OCI-LY3 (cell line): ENCODE data around the gene EEA1.

Source experiments
- CTCF ChIP-seq: fragments of 200-600, 300-600 bp; sonication (generic); IDR thresholded peaks from 2 replicates; pipeline ENCODE4 v1.5.1; 2014; ENCODE audit warnings: antibody characterized with exemption, low read length, low read depth
- EZH2phosphoT487 ChIP-seq: fragments of 200-600 bp; shearing (Covaris generic); IDR thresholded peaks from 2 replicates; pipeline ENCODE4 v1.6.1; 2018; ENCODE audit warnings: antibody characterized with exemption, mixed run types, low read depth

- no peak for TF ChIP-seq CTCF
- TF ChIP-seq EZH2phosphoT487, result no peak
Measured at GRCh38 chr12:92729773-92730305, 199.3 kb downstream of the EEA1 start.
